RPMI8226 (cell line): ENCODE data around the gene DAB2IP.
A peak's percentile ranks its signal among the peaks of the same experiment; 100 is the strongest.
"Not testable (repeated sequence)": the region's sequence is repeated elsewhere in the genome, so short reads cannot be mapped to it uniquely, and the experiment has no call there.

Experiments used
- DNase-seq: peaks from one replicate; pipeline ENCODE4 v3.0.0-alpha.2; 2015

DAB2IP gene

DNA sequence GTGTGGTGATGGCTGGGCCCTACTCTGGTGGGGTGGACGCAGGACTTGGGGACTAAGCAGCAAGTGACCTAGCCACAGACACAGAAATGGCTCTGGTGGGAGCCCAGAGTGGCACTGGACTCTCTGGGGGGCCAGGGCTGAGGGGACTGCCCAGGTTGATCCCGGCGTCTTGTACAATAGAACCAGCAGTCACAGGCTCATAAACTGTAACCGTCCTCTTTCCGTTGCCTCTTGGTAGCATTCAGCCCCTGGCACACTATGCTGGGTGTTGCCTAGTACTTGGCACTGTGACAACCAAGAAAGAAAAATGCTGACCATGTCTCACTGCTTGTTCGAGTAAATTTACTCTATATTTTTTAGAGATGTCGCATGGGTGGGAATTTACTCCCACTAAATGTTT is 80.5 kb downstream of the DAB2IP start:
- no peak for DNase-seq

DNA sequence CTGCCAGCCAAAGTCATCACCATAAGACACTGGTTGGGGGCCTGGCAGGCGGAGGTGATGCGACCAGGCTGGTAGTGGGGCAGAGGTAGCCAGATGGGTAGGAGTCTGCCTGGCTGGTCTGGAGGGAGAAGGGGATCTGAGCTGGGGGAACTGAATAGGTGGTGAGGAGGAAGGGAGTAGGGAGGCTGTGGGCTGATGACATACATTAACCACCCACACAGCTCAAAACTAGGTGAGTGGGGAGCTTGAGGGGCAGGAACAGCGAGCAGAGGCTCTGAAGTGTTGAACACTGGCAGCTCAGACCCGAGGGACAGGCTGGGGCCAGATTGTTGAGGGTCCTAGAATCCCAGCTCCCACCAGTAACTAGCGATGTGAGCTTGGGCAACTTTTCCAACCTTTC is 81.0 kb downstream of the DAB2IP start:
- DNase-seq = no peak

DNA sequence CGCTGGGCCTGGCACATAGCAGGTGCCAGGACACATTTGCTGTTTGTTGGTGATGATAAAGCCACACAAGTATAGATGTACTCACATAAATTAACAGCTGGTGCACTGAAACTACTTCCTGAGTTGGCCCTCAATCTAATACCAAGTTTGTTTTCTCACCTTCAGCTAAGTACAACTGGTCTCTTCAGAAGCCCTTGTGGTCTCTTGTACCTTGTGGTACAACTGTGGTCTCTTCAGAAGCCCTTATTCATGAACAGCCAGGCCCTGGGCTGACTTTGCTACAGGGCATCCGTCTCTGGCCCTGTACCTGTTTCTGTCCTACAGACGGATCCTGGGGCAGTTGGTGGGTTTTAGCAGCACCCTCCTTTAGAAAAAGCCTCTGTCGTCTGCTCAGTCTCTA is 81.5 kb downstream of the DAB2IP start:
- no peak for DNase-seq

DNA sequence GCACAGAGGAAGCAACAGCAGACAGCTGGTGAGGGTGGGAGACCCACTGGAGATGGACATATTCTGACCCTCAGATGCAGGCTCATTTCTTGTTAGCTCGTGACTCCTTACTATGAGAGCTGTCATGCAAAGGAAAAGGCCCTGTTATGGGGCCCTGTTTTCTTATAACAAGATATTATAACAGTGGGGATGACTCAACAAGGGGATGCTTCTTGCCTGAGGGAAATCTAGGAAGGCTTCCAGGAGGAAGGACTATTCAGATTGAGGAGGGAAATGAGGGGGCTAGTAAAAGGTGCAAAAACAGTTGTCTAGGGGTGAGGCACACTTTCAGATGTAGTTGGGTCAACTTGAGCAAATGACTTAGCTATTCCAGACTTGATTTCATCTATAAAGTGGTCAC is 83.0 kb downstream of the DAB2IP start:
- no peak for DNase-seq

DNA sequence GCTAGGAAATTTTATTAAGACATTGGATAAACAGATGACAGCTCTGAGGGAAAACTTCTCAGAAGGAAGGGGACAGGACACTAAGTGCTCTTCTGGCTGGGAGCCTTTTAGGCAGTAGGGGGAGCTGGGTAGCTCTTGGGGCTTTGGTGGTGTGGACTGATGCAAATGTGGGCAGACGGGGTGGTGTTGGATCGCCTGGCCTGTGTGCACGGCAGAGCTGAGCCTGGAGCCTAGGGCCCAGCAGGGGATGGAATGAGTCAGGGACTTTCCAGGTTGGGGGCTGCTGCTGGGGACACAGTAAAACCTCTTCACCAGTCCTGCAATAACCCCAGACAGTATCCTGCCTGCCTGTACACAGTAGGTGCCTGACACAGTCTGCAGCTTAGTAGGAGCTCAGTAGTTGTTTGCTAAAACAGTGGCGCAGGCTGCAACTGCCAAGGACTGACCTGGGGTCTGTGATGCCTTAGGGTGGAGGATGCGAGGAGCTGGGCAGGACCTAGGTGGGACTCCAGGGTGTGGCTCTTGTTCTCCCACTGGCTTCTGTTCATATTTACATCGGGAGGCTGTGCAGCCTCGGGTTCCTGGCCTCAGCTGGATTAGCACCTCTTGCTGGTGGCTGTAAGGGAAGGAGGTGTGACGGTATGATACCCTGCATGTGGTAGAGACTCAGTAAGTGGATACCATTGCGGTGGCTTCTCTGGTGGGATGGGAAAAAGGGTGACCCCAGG is 83.8 kb downstream of the DAB2IP start:
- peak; percentile 45 for DNase-seq

DNA sequence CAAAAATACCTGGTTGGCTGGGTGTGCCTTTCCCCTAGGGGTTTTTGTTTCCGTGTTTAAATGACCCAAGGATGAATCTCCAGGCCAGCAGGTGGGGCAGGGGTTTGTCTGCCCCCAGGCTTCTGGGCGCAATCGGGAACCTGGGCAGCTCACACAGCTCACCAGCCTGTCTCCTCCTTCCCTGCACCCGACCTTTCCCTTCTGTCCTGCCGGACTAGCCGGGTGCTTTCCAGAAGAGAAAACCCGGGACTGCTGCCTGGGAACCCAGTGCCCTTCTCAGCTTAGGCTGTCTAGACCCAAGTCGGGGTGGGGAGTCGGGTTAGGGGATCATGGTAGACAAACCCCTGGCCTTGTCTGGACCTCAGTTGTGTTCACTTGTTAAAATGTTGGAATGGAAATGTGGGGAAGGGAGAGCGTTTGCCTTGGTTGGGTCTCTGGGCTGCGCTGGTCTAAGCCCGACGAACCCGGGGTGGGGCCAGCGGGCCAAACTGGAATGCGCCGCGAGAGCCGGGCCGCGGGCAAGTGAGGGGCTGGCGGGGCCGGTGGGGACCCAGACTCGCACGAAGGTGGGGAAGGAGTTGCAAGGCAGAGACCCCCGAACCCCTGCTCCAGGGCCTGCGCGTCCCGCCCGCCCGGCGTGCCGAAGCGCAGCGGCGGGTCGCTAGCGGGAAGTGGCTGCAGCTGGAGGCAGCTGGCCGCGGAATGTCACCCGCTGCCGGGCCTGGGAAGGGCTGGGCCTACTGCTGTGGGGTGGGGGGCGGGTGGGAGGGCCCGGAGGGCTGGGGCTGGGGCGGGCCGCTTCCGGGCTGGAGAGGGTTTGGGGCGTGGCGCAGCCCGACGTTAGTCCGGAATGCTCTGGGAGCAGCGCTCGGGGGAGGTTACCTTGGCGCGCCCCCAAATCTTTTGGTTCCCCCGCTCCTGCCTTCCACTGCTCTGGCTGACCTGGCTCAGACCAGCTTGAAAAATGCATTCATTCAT is 84.6 kb downstream of the DAB2IP start:
- DNase-seq = no peak

DNA sequence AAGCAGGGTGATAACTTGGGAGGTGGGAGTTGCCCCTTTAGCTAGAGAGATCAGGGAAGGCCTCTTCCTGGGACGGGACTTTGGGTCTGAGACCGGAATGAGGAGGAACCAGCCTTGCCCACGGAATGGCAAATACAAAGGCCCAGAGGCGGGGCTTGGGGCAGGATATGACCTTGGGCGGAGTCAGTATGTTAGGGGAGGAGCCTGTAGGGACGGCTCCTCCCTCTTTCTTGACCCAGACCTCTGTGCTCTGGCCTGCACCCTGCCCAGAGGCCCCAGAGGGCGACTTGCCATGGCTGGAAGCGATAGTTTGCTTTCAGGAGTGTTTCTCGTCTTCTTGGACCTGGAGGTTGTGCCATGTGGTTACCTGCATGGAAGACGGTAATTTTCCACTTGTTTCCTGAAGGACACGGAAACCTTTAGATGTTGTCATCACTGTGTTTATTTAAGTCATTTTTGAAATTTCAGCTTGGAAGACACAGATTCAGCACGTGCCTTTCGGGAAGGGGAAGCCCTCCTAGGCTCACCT is 85.6 kb downstream of the DAB2IP start:
- no peak for DNase-seq

DNA sequence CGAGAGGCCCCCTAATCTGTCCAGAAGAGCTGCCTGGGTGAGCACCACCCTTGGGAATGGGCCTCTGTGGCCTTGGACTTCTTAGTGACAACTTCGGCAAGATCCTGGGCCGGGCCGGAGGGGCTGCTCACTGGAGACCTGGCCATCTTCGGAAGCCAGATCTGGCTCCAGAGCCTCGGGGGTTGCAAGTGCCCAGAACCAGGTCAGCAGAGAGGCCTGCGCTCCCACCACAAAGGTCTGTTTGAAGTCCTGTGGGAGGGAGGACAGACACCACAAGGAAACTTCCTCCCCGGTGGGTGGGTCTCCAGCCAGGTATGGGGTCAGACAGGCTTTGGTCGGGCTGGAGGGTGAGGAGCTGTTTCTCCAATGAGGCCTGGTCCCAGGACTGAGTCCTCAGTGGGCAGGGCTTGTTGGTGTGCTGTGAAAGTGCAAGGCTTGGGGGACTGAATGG is 86.1 kb downstream of the DAB2IP start:
- no peak for DNase-seq

DNA sequence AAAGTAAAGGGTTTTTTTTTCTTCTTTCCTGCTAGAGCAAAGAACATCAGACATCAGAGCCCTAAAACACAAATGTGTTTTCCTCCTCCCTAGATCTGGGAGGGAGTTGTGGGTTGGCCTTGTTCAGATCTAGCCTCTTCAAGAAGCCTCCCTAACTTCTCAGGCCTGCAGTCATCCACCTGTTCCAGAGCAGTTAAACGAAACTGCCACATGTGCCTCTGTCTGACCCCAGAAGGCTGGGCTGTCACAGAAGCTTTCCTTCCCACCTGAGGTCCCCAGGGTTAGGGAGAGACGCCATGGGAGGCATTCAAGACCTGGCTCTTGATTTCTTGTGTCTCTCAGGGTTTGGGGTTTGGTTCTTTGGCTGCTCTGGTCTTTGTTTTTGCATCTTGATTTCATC is 87.0 kb downstream of the DAB2IP start:
- DNase-seq = peak; percentile 25

DNA sequence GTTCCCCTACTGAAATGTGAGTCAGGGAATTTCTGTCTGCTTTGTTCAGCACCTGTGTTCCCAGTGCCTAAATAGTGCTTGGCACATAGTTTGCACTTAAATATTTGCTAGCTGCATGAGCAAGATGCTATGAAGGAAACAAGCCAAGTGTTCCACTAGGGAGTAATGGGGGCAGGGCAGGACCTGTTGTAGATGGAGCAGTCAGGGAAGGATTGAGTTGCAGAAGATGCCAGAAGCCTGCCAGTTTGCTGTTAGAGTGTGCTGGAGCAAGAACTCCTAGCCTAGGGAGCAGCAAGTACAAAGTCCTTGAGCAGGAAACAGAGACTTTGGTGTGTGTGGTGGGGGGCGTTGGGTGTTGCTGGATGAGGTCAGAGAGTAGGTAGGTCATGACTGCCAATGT is 87.5 kb downstream of the DAB2IP start:
- no peak for DNase-seq

DNA sequence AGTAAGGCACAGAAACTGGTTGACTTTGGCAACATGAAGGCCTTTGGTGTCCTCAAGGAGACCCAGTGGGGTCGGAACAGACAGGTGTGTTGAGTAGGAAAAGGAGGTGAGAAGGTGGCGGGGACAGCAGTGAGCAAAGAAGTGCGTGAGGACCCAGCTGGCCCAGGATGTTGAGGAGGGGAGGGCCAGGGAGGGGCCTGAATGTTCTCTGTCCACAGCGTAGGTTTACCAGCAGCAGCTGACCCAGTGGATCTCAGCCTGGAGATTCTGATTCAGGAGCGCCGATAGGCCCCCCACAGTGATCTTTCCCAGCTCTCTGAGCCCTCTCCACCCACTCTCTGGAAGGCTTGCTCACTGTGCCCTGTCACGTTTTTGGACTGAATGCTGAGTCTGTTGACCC is 88.5 kb downstream of the DAB2IP start:
- DNase-seq = no peak

DNA sequence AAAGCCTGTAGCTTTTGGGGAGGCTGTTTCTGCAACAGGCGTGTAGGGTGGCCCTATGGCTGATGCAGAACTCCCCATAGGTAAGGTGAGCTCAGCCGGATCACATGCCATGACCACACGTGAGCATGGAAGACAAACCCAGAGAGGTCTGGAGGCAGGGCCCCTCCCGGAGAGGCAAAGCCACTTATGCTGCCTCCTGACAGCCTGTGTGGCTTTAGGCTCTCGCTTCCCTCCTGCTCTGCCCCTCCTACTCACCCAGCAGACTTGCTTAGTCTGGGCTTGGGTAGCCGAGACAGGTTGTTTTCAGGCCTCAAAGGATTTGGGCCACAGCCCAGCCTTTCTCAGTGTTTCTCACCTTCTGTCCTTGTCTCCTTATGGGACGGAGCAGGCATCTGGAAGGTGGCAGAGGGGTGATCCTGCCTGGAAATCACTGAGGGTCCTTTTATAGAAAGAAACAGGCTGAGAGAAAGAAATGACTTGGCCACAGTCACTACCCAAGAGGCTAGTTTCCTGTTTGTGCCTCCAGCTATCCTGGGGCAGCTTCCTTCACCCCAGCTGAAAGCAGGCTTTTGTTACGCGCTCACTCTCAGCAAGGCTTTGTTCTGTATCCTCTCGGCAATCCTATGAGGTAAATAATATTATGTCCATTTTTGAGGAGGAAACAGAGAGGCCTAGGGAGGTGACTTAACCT is 89.9 kb downstream of the DAB2IP start:
- DNase-seq = no peak

DNA sequence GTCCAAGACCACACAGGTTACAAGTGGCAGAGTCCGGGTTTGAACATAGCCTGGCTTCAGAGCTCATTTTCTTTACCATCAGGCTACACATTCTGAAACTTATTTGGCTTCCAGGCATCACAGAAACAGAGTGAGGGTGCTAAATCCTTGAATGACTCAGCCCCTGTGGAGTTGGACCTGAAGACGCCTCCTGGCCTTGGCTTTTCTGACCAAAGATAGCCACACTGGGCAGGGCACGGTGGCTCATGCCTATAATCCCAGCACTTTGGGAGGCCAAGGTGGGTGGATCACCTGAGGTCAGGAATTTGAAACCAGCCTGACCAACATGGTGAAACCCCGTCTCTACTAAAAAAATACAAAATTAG is 90.5 kb downstream of the DAB2IP start:
- DNase-seq = not testable (repeated sequence)

DNA sequence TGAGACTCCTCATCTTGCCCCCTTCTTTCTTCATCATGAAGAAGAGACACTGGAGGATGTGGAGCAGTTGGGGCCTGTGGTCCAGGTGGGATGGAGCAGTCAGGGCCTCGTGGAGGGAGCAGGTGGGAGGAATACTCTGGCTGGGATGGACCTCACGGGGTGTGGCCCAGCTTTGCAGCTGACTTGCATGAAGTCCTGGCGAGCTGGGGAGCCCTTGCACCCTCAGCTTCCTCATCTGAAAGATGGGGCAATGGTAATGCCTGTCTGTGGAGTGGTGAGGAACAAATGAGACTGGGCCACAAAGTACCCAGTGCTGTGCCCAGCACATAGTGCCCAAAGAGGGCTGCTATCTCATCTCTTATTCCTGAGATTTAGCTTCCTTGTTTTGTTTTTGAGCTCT is 91.5 kb downstream of the DAB2IP start:
- DNase-seq = no peak

DNA sequence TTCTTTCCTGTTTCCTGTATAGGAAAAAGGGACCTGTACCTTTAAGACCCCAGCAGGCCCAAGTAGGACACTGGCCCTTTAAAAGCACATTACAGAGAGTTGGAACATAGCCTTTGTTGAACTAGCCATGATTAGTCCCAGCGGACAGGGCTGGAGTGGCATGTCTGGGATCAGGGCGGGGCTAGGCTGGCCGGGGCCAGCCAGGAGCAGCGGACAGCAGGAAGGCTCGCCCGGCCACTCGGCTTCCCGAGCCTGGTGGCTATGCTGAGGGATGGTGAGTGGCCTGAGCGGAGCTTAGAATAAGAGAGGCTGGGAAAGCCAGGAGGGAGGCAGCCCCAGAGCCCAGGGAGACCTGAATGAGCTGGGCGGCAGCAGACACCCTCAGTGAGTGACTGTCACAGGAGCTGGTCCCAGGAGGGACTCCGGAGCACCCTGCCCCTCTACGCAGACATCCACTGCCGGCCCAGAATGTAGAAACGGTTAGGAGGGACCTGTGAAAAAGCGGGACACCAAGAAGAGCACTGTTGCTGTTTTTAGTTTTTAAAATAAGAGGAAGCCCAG is 92.1 kb downstream of the DAB2IP start:
- no peak for DNase-seq

DNA sequence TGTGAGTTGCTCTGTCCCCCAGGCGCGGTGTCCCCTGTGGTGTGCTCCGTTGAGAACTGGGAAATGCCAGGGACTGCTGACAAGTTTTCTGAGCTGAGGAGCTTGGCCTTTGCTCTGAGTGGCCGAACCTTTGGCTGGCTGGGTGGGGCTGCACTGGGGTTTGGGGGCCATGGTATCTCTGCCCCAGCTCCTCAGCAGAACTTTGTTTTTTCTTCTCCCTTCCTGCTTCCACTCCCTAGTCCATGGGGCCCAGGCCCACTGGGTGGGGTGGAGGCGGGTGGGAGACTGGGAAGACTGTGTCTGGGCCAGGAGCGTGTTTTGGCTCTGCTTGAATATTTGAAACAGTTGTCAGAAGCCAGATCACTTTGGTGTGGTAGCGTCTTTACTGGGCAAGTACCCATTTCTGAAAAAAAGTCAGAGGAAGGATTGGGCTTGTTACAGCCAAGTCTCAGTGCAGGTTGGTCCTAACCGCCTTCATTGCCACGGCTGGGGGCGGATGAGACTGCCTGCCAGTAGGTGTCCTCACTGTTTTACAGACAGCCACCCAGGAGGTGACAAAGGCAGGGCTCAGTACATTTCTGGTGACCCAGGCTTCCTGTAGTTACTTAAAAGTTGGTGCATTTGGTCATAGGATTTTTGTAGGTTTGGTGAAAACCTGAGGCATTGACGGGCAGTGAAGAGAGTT is 92.7 kb downstream of the DAB2IP start:
- DNase-seq = peak; percentile 66

DNA sequence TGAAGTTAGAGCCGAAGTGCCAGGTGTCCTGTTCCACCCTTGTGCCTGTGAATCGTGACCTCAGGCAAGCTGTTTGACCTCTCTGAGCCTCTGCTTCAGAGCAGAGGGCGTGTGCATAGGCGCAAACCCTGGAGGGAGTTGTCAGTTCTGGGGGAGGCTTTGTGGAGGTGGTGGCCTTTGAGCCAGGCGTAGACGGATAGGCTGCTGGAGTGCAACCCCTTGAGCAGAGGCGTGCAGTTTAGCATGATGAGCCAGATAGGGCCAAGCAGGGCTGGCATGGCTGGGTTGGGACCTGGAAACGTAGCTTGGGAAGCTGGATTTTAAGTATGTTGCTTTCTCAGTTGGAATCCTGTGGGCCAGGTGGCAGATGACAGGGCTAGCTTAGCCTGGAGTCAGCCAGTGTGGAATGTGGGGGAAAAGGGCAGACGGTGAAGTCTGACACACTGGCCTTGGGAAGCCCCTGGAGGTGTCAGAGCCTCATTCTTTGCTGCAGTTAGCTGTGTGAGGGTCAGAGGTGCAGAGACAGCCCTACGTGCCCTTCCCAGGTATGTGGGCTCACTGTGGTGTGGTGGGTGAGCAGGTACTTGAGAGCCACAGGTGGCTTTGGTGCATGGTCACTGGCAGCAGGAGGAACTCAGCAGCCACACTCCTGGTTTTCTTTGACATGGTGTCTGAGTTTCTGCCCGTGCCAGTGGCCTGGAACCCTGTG is 93.4 kb downstream of the DAB2IP start:
- no peak for DNase-seq

DNA sequence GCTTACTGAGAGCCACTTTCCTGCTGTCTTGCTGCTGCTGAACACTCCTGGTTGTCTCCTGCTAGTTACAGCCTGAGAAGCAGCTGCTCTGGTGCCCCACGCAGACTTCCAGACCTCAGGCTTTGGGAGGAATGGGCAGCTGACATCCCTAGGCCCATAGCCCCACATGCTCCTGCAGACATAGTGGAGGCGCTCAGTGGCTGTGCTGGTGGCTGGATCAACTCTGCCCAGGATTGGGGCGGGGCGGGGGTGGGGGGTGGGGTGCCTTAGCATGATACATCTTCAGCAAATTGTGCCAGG is 93.9 kb downstream of the DAB2IP start:
- no peak for DNase-seq

DNA sequence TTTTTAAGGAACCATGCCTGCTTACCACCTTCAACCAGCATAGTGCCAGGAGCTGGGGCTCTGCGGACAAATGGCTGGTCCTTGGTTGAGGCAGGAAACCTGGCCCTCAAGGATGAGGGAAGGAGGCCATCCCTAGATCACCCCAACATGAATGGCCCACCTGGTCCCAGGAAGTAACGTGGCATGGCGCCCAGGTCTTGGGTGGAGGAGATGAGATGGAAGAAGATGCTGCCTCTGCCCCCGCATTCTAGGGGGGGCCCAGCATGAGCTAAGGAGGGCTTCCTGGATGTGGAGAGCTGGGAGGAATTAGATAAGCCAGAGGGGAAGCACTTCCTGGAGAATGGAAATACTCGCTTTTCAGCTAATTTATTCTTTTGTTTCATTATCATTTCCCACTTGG is 95.0 kb downstream of the DAB2IP start:
- no peak for DNase-seq

DNA sequence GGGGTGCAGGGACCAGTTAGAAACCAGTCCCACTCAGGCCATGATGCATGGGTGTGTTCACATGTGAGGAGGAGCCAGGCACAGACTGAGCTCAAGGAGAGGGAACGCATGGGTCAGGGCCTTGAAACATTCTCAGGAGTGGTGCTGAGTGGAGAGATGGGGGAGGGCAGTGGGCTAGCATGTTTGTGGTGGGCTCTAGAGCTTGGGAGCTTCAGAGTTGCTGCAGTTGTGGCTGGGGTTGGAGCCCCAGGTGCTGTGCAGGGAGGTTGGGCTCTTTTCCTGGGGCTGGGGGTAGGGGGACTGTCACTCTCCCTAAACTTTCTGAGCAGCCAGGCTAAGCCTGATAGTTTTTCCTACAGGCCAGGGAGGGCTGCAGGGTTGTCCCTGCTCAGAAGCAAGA is 95.4 kb downstream of the DAB2IP start:
- DNase-seq = no peak

DNA sequence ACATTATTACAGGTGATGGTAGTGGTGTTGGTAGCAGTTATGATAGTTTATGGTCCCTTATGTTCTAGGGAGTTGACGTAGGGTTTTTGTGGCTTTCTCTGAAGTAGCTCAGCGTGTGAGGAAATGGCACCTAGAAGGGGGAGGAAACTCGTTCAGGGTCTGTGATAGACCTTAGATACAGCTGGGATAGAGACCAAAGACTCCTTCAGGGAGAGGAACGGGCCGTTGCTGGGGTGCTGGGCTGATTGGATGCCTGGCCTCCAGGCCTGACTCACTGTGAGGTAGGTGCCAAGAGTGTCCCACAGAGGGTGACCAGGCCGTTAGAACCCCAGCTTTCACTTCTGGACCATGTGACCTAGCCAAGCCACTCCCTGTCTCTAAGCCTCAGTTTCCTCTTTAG is 96.6 kb downstream of the DAB2IP start:
- DNase-seq = no peak
